Occipital lobe (tissue), 3 donors: Measurements from ENCODE around the gene FLOT1. TPM values are rescaled to one million over a fixed set of nuclear protein-coding genes. Genes with fewer than 3 reads are reported as not detected.
A peak's percentile ranks its signal among the peaks of the same experiment; 100 is the strongest.

ENCODE experiments used
- DNase-seq: peaks from one replicate; lab custom pipeline; 2025; lab: John Stamatoyannopoulos, UW
- small RNA-seq: library from RNA; depleted of rRNA; stranded (forward); fragments of <200 nt; gene quantifications from one replicate; pipeline ENCODE3, GENCODE V24; 2014
- total RNA-seq: library from RNA; depleted of rRNA; stranded (reverse); fragments of >200 nt; gene quantifications from one replicate; pipeline ENCODE4 v1.2.3, GENCODE V29; 2014

Gene FLOT1
- total RNA-seq, 1 donor from 2014 or later: 43.4 TPM

- peak; percentile 25 for DNase-seq
These were observed 60.1 kb downstream of the FLOT1 start for GRCh38 chr6:30682143-30683117.

- DNase-seq: no peak
These were observed 60.7 kb downstream of the FLOT1 start for GRCh38 chr6:30681766-30682142.

- no peak for DNase-seq
These were observed 62.5 kb downstream of the FLOT1 start for GRCh38 chr6:30679765-30680535.

- peak; percentile 58 for DNase-seq
These were observed 63.3 kb downstream of the FLOT1 start for GRCh38 chr6:30678964-30679726.

Small RNA genes within 50 kb of the gene (small RNA-seq; reads per million reads assigned to genes)
- not detected for gene RF00019
- gene RN7SL353P: not detected

Other genes starting within 250 kb of the FLOT1 start
- gene GNL1, start 186.2 kb downstream of the FLOT1 start, total RNA-seq: 38.1 TPM
- 13.6 TPM for gene PRR3, start 185.4 kb downstream of the FLOT1 start, total RNA-seq
- gene ABCF1, start 171.2 kb downstream of the FLOT1 start, total RNA-seq: 17.5 TPM
- gene PPP1R10, start 125.4 kb downstream of the FLOT1 start, total RNA-seq: 55.7 TPM
- gene MRPS18B, start 124.8 kb downstream of the FLOT1 start, total RNA-seq: 39.9 TPM
- gene ATAT1, start 115.8 kb downstream of the FLOT1 start, total RNA-seq: 38.4 TPM
- 18.4 TPM for gene C6orf136, start 95.6 kb downstream of the FLOT1 start, total RNA-seq
- gene DHX16, start 69.7 kb downstream of the FLOT1 start, total RNA-seq: 20.9 TPM
- gene PPP1R18, start 56.0 kb downstream of the FLOT1 start, total RNA-seq: 34.5 TPM
- gene NRM, start 51.7 kb downstream of the FLOT1 start, total RNA-seq: 1.2 TPM
- 12.5 TPM for gene MDC1, start 25.4 kb downstream of the FLOT1 start, total RNA-seq
- 1,190 TPM for gene TUBB, start 22.3 kb downstream of the FLOT1 start, total RNA-seq
- gene IER3, start 1.9 kb upstream of the FLOT1 start, total RNA-seq: 3.0 TPM
- gene DDR1, start 141.8 kb upstream of the FLOT1 start, total RNA-seq: 108 TPM
- gene GTF2H4, start 165.5 kb upstream of the FLOT1 start, total RNA-seq: 20.0 TPM
- gene VARS2, start 171.6 kb upstream of the FLOT1 start, total RNA-seq: 31.2 TPM
- gene SFTA2, start 189.5 kb upstream of the FLOT1 start, total RNA-seq: not detected
- gene MUCL3, start 198.3 kb upstream of the FLOT1 start, total RNA-seq: not detected
- not detected for gene MUC21, start 241.0 kb upstream of the FLOT1 start, total RNA-seq